GM19455 (cell line): ENCODE measurements around the gene POGK.

ENCODE experiments used
- ATAC-seq: cut with Tn5 transposase; IDR thresholded peaks from one replicate; pipeline ENCODE4 v1.9.1; 2021; ENCODE audit not compliant: unreplicated experiment

POGK gene

DNA sequence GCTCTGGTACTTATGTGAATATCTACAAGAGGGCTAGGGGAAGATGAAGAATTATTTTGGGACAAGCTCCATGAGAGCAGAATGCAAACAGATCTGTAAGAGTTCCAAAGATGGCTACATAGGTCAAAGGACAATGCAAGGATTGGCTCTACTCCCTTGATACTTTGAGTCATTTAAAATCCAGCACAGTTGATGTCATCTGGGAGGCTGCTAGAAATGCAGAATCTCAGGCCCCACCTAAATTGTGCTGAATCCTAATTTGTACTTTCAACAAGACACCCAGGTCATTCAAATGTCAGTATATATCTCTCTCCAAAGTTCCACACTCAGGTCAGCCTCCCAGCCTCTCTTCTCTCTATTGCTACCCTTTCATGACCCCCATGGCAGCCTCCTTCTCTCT, 60.5 kb downstream of the POGK start:
- no peak for ATAC-seq

DNA sequence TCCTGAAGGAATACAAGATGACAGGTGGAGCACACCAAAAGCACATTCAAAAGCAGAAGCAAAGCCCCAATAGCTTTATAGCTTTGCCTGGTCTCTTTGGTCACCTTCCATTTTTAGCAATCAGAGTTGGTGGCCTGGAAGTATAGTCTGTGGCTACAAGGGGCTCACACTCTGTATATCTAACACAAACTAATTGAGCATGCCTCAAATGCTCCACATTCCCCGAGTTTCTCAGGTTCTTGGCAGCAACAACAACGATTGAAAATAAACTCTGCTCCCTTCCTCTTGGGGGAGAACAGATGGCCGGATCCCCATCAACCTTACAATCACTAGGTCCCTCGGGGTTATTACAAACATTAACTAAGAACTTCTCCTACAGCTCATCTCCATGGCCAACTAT, 61.7 kb downstream of the POGK start:
- no peak for ATAC-seq

DNA sequence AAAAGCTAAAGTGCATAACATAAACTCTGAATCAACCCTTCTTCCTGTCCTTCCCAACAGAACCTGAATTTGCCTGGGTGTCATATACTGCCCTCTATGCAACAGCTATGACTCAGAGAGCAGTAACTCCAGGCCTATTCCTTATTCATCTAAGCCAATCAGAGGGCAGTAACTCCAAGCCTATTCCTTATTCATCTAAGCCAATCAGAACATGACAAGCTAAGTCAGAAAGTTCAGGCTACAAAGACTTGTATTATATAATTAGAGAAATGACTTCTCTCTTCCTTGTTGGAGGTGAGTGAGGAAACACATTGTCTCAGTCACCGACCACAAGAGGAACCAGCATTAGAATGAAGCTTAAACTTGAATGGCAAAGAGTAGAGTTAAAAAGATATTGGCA, 63.0 kb downstream of the POGK start:
- no peak for ATAC-seq

DNA sequence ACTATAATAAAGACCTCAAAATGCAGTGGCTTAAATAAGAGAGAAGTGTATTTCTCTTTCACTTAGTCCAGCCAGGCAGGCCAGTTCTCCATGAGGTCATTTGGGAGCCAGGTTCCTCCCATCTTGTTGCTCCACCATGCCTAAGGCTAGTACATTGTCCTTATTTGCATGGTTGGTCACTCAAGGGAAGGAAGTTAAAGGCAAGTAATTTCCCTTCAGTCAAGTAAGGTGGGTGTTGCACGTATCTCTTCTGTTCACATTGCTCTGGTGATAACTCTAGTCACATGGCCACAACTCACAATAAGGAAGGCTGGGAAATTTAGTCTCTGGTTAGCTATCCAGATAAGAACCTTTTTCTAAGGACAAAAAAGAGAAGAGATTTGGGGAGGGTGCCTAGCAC, 64.0 kb downstream of the POGK start:
- no peak for ATAC-seq

DNA sequence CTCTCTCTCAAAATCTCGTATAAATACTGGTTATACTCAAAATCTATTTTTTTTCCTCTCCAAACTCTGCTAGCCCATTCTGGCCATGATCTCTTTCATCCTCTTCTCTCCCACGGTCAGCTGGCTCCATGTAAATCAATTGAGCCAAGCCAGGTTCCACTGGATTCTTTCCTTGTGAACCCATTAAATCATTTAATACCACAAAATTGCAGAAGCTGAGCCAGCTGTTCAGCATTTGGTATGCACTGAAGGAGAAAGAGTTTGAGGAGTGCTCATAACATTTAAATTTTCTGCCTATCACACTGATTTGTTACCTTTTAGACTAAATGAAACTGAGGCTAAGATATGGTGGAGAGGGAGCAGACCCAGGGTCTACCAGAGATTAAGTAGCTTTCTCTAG, 65.9 kb downstream of the POGK start:
- ATAC-seq: no peak

DNA sequence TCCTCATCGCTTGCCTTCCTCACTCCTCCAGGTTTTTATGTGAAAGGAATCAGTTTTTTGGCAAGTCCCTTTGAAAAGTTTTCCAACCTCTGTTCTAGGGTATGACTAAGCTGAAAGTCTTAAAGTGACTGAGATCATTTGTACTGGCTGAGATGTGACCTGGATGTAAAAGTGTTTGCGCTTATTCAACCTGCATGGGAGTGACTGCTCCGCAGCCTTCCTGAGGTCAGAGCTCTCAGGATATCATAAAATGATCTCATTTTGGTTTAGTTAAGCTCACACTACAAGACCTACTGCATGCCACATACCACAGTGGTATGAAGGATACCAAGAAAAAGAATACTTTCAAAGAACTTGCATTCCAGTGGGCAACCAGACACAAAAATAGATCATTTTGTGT, 66.6 kb downstream of the POGK start:
- no peak for ATAC-seq
